Spleen (tissue), 11 donors: ENCODE measurements around the gene KDM5B. TPM values are rescaled to one million over a fixed set of nuclear protein-coding genes. Genes with fewer than 3 reads are reported as not detected.

ENCODE experiments used
- DNase-seq: peaks from one replicate; pipeline ENCODE4 v3.0.0-alpha.2; 2020
- H3K27ac ChIP-seq, 8 donors: fragments of 200-600 bp; sonication (generic) in 7 of 8; 1 replicate in 4 of 8; 2 replicates in 4 of 8; pipeline versions ENCODE4 v1.5.0 to v1.8.0; 2016 to 2021; ENCODE audit warnings: inconsistent platforms in 4 of 8, mild to moderate bottlenecking in 4 of 8, moderate library complexity in 1 of 8
- H3K27me3 ChIP-seq, 7 donors: fragments of 200-600 bp; sonication (generic) in 6 of 7; replicated peaks in 1 of 7; 1 replicate in 4 of 7; 2 replicates in 3 of 7; pipeline versions ENCODE4 v1.5.0 to v1.8.0; 2016 to 2021; ENCODE audit warnings: inconsistent platforms in 3 of 7, mild to moderate bottlenecking in 1 of 7
- H3K36me3 ChIP-seq, 6 donors: fragments of 200-600 bp; sonication (generic) in 5 of 6; 1 replicate in 4 of 6; 2 replicates in 2 of 6; pipeline versions ENCODE4 v1.5.0 to v1.8.0; 2016 to 2021; ENCODE audit warnings: inconsistent platforms in 2 of 6
- H3K4me1 ChIP-seq, 6 donors: fragments of 200-600 bp; sonication (generic) in 5 of 6; 1 replicate in 3 of 6; 2 replicates in 3 of 6; pipeline versions ENCODE4 v1.5.0 to v1.8.0; 2016 to 2021; ENCODE audit warnings: inconsistent platforms in 3 of 6
- H3K4me3 ChIP-seq, 8 donors: fragments of 200-600 bp; sonication (generic) in 7 of 8; 1 replicate in 4 of 8; 2 replicates in 4 of 8; pipeline versions ENCODE4 v1.5.0 to v1.8.0; 2016 to 2021; ENCODE audit warnings: inconsistent platforms in 4 of 8, mild to moderate bottlenecking in 4 of 8, moderate library complexity in 2 of 8
- H3K9me3 ChIP-seq, 8 donors: fragments of 200-600 bp; sonication (generic) in 7 of 8; 1 replicate in 4 of 8; 2 replicates in 4 of 8; pipeline versions ENCODE4 v1.5.0 to v1.8.0; 2016 to 2021; ENCODE audit warnings: inconsistent platforms in 4 of 8
- POLR2A ChIP-seq, 3 donors: fragments of 450-650 bp; IDR thresholded peaks; one replicate each; pipeline ENCODE4 v1.5.1; 2017; ENCODE audit warnings: antibody characterized with exemption in 3 of 3, mild to moderate bottlenecking in 1 of 3
- POLR2AphosphoS5 ChIP-seq, 3 donors: sonication (generic); formaldehyde crosslinking; IDR thresholded peaks; one replicate each; pipeline ENCODE4 v1.5.1; 2017; ENCODE audit warnings: antibody characterized with exemption in 3 of 3
- WGBS, 5 donors: extraction: QIAGEN DNeasy Blood & Tissue Kit in 3 of 5; methylation state at CpG; one replicate each; pipeline versions ENCODE4 v1.1.5 to v1.1.7; 2013 to 2018; 5-methylcytosine and 5-hydroxymethylcytosine counted together
- intact Hi-C: fragments of 100-400 bp; cut with DNase I; formaldehyde crosslinking; loops from one replicate; pipeline ENCODE4 v1.15.0; 2023; ENCODE audit warnings: low total_unique reads
- polyA plus RNA-seq, 3 donors: library from polyadenylated mRNA; stranded (reverse); fragments of 200-250 nt; gene quantifications; one replicate each; pipeline ENCODE4 v1.2.1, GENCODE V29; 2013
- total RNA-seq, 7 donors: library from RNA; depleted of rRNA in 3 of 7; stranded (reverse); fragments of >200 nt in 3 of 7; fragmentation: NEBNext Ultra II Directional in 4 of 7; extraction: Animal tissue kit (Norgen Biotek cat#: 25700) in 4 of 7; gene quantifications; one replicate each; pipeline versions ENCODE4 v1.1.0 to v1.2.1, GENCODE V29; 2016 to 2021
- TF ChIP-seq, protein P1 (sequence below), 11 experiments: fragments of 200-600 bp in 7 of 11; fragments of 450-650 bp in 4 of 11; sonication (generic) in 4 of 11; IDR thresholded peaks in 8 of 11; conservative IDR thresholded peaks in 3 of 11; 1 replicate in 7 of 11; 2 replicates in 4 of 11; pipeline versions ENCODE4 v1.4.0 to v1.8.0; 2016 to 2021; ENCODE audit warnings: antibody characterized with exemption in 11 of 11, inconsistent platforms in 4 of 11, mild to moderate bottlenecking in 1 of 11
- donor health status: healthy with polysubstance abuse.
- donor health status: DM: no; HTN: no; CAD: no; lungs with moderate emphysema.
- donor health status: DM: no; HTN: no; CAD: no.
- donor health status: Bipolar disorder and iron deficiency.
- donor health status: healthy.
- donor health status: DM: no; HTN: no; CAD: no.
- donor health status: DM: yes; HTN: yes; CAD: no.

Gene KDM5B
- total and polyA plus RNA-seq, 10 donors, result 7.7 to 71.9 (median 52.3) TPM

DNA sequence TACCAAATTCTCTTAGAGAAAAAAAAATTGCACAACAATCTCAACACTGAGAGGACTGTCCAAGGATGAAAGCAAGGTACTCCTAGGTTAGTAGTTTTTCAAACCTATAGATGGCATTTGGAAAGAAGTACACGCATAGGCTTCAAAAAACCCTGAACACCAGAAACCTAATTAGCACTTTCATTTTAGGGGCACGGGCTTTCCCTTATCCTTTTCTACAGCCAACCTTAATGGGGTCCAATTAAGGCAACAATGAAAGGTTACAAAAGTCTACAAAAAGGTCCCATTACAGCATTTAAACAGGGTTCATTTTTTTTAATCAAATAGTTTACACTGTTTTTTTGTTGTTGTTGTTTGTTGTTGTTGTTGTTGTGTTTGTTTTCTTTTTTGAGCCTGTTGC, 6.2 kb downstream of the KDM5B start:
- peaks cover 0 to 8% (median 0%) of the 10 kb centered on the region in 6 donors for H3K36me3 ChIP-seq
- no peak for DNase-seq
- H3K27ac ChIP-seq, result no peak overlapping the region
- TF ChIP-seq POLR2AphosphoS5 (IDR thresholded peaks at IDR 0.05) (no peak), POLR2A (IDR thresholded peaks at IDR 0.05) (no peak)
- TF ChIP-seq, protein P1, sequence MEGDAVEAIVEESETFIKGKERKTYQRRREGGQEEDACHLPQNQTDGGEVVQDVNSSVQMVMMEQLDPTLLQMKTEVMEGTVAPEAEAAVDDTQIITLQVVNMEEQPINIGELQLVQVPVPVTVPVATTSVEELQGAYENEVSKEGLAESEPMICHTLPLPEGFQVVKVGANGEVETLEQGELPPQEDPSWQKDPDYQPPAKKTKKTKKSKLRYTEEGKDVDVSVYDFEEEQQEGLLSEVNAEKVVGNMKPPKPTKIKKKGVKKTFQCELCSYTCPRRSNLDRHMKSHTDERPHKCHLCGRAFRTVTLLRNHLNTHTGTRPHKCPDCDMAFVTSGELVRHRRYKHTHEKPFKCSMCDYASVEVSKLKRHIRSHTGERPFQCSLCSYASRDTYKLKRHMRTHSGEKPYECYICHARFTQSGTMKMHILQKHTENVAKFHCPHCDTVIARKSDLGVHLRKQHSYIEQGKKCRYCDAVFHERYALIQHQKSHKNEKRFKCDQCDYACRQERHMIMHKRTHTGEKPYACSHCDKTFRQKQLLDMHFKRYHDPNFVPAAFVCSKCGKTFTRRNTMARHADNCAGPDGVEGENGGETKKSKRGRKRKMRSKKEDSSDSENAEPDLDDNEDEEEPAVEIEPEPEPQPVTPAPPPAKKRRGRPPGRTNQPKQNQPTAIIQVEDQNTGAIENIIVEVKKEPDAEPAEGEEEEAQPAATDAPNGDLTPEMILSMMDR (IDR thresholded peaks at IDR 0.05 in 8 of 11, conservative IDR thresholded peaks at IDR 0.05 in 3 of 11), result no peak
- WGBS, 5 donors, result 42 to 72% (median 61%) methylated on average over 2 of the region's 2 CpGs
- peaks cover 5 to 79% (median 51%) of the 10 kb centered on the region in 6 donors for H3K4me1 ChIP-seq
- no peaks in the 10 kb centered on the region for H3K9me3 ChIP-seq
- intact Hi-C loops, result loop anchor here (10.0 kb wide), 1 partner anchor 203 kb away; the partner anchor contains the start of gene TMEM183A
- no peak overlapping the region for H3K4me3 ChIP-seq
- H3K27me3 ChIP-seq, result no peaks in the 10 kb centered on the region

DNA sequence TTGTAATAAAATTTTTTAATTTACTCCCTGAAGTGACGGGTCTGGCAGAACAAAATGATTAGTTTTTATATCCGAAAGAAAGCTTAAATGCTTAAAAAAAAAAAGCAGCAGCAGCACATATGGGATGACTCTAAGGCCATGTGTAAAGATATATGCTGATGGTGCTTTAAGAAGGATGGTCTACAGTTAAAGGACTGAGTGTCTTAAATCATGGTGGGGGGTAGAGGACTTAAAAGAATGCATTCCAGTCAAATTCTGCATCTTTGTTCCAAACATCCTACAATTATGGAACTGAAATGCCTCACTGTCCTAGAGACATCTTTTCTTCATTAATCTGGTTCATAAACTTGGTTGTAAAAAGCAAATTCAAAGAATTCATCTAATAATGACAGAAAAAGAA, 7.0 kb downstream of the KDM5B start:
- H3K9me3 ChIP-seq, result no peaks in the 10 kb centered on the region
- H3K27me3 ChIP-seq, result no peaks in the 10 kb centered on the region
- WGBS, 5 donors, result 91 to 99% (median 96%) methylated on average over 2 of the region's 2 CpGs
- no peak overlapping the region for H3K27ac ChIP-seq
- TF ChIP-seq POLR2A (IDR thresholded peaks at IDR 0.05) (no peak), POLR2AphosphoS5 (IDR thresholded peaks at IDR 0.05) (no peak)
- TF ChIP-seq, protein P1 (IDR thresholded peaks at IDR 0.05 in 8 of 11, conservative IDR thresholded peaks at IDR 0.05 in 3 of 11), result no peak
- peaks cover 0 to 8% (median 0%) of the 10 kb centered on the region in 6 donors for H3K36me3 ChIP-seq
- no peak for DNase-seq
- H3K4me3 ChIP-seq, result no peak overlapping the region
- H3K4me1 ChIP-seq, result peaks cover 2 to 77% (median 48%) of the 10 kb centered on the region in 6 donors
- intact Hi-C loops, result loop anchor here (10.0 kb wide), 1 partner anchor 204 kb away; the partner anchor contains the start of gene TMEM183A

DNA sequence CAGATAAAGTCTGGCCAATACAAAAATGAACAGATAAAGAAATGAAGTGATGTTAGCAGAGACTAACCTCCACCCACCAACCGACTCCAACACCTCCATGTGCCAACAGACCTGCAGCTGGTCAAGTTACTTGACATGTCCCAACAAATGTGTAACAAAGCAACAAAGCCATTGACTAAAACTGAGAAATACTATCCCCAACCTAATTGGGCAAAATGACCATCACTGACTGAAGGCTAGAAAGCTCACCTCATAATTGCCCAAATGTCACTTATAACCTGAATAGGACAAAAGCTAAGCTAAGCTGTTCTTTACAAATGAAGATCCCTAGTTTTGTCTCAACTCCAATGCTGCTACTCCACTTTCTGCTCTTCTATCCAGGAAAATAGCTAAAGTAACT, 7.5 kb downstream of the KDM5B start:
- TF ChIP-seq POLR2A (IDR thresholded peaks at IDR 0.05) (no peak), POLR2AphosphoS5 (IDR thresholded peaks at IDR 0.05) (no peak)
- TF ChIP-seq, protein P1 (IDR thresholded peaks at IDR 0.05 in 8 of 11, conservative IDR thresholded peaks at IDR 0.05 in 3 of 11), result no peak
- peaks cover 0 to 8% (median 0%) of the 10 kb centered on the region in 6 donors for H3K36me3 ChIP-seq

DNA sequence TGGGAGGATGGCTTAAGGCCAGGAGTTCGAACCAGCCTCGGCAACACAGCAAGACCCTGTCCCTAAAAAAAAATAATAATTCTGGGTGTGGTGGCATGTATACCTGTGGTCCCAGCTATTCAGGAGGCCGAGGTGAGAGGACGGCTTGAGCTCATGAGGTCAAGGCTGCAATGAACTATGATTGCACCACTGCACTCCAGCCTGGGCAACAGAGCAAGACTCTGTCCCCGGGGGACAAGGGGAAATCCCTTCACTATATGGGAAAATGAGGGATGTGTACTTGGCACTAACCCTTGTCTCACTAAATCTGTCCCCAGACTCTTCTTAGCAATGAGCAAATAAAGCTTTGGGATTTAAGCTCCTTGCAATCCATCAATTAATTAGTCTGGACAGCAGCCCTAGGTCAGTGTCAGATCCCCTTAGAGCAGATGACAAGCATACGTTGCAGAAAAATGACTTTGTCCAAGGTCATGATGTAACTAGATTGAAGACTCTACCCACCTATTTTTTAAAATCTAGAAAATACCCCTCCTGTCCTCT, 9.4 kb downstream of the KDM5B start:
- no peak for DNase-seq
- Histone ChIP-seq H3K27me3 (no peaks in the 10 kb centered on the region), H3K36me3 (peaks cover 0 to 8% (median 0%) of the 10 kb centered on the region in 6 donors), H3K9me3 (no peaks in the 10 kb centered on the region), H3K4me1 (peaks cover 0 to 72% (median 38%) of the 10 kb centered on the region in 6 donors), H3K4me3 (no peak overlapping the region), H3K27ac (no peak overlapping the region)
- WGBS, 5 donors, result 67 to 76% (median 70%) methylated on average over 6 of the region's 6 CpGs
- intact Hi-C loops, result no loop called here
- TF ChIP-seq POLR2AphosphoS5 (IDR thresholded peaks at IDR 0.05) (no peak), POLR2A (IDR thresholded peaks at IDR 0.05) (no peak)
- TF ChIP-seq, protein P1 (IDR thresholded peaks at IDR 0.05 in 8 of 11, conservative IDR thresholded peaks at IDR 0.05 in 3 of 11), result no peak

More for the DNA sequence above, 7.5 kb downstream of the KDM5B start:
- H3K9me3 ChIP-seq, result no peaks in the 10 kb centered on the region
- H3K4me1 ChIP-seq, result peaks cover 0 to 77% (median 44%) of the 10 kb centered on the region in 6 donors
- 77 to 95% (median 94%) methylated on average over 1 of the region's 1 CpG for WGBS, 5 donors
- H3K27me3 ChIP-seq, result no peaks in the 10 kb centered on the region
- H3K4me3 ChIP-seq, result no peak overlapping the region
- no peak for DNase-seq
- no peak overlapping the region for H3K27ac ChIP-seq
- intact Hi-C loops, result loop anchor here (10.0 kb wide), 1 partner anchor 204 kb away; the partner anchor contains the start of gene TMEM183A
